Measurements from ENCODE around the gene ADAMTSL5. TPM values are rescaled to one million over a fixed set of nuclear protein-coding genes. Genes with fewer than 3 reads are reported as not detected.

The ADAMTSL5 gene
- total and polyA plus RNA-seq, 2 of the 13 experiments (the other 11 are each of a cell fraction or from before 2014, with no cell fraction given), result 0.60 to 2.7 TPM

GRCh38 chr19:1490311-1491113 lies 22.3 kb downstream of the ADAMTSL5 start, which contains the start of gene PCSK4 (continued):
- TF ChIP-seq, protein P1, sequence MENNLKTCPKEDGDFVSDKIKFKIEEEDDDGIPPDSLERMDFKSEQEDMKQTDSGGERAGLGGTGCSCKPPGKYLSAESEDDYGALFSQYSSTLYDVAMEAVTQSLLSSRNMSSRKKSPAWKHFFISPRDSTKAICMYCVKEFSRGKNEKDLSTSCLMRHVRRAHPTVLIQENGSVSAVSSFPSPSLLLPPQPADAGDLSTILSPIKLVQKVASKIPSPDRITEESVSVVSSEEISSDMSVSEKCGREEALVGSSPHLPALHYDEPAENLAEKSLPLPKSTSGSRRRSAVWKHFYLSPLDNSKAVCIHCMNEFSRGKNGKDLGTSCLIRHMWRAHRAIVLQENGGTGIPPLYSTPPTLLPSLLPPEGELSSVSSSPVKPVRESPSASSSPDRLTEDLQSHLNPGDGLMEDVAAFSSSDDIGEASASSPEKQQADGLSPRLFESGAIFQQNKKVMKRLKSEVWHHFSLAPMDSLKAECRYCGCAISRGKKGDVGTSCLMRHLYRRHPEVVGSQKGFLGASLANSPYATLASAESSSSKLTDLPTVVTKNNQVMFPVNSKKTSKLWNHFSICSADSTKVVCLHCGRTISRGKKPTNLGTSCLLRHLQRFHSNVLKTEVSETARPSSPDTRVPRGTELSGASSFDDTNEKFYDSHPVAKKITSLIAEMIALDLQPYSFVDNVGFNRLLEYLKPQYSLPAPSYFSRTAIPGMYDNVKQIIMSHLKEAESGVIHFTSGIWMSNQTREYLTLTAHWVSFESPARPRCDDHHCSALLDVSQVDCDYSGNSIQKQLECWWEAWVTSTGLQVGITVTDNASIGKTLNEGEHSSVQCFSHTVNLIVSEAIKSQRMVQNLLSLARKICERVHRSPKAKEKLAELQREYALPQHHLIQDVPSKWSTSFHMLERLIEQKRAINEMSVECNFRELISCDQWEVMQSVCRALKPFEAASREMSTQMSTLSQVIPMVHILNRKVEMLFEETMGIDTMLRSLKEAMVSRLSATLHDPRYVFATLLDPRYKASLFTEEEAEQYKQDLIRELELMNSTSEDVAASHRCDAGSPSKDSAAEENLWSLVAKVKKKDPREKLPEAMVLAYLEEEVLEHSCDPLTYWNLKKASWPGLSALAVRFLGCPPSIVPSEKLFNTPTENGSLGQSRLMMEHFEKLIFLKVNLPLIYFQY (CRISPR knock-in tag; IDR thresholded peaks at IDR 0.05; ENCODE audit: borderline replicate concordance), result peak; percentile 53; the same call in 1 of the 2 replicates
- no peak for TF ChIP-seq ZNF230 (CRISPR knock-in tag; IDR thresholded peaks at IDR 0.05)
- TF ChIP-seq, protein P2, sequence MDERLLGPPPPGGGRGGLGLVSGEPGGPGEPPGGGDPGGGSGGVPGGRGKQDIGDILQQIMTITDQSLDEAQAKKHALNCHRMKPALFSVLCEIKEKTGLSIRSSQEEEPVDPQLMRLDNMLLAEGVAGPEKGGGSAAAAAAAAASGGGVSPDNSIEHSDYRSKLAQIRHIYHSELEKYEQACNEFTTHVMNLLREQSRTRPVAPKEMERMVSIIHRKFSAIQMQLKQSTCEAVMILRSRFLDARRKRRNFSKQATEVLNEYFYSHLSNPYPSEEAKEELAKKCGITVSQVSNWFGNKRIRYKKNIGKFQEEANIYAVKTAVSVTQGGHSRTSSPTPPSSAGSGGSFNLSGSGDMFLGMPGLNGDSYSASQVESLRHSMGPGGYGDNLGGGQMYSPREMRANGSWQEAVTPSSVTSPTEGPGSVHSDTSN (CRISPR knock-in tag; IDR thresholded peaks at IDR 0.05), result no peak
- no peak for TF ChIP-seq ZNF121 (CRISPR knock-in tag; IDR thresholded peaks at IDR 0.05)
- TF ChIP-seq ZNF180 (CRISPR knock-in tag; IDR thresholded peaks at IDR 0.05; ENCODE audit: borderline replicate concordance, low read depth), result no peak
- TF ChIP-seq PHB2 (IDR thresholded peaks at IDR 0.05; ENCODE audit: partially characterized antibody), result no peak
- TF ChIP-seq, protein P3, sequence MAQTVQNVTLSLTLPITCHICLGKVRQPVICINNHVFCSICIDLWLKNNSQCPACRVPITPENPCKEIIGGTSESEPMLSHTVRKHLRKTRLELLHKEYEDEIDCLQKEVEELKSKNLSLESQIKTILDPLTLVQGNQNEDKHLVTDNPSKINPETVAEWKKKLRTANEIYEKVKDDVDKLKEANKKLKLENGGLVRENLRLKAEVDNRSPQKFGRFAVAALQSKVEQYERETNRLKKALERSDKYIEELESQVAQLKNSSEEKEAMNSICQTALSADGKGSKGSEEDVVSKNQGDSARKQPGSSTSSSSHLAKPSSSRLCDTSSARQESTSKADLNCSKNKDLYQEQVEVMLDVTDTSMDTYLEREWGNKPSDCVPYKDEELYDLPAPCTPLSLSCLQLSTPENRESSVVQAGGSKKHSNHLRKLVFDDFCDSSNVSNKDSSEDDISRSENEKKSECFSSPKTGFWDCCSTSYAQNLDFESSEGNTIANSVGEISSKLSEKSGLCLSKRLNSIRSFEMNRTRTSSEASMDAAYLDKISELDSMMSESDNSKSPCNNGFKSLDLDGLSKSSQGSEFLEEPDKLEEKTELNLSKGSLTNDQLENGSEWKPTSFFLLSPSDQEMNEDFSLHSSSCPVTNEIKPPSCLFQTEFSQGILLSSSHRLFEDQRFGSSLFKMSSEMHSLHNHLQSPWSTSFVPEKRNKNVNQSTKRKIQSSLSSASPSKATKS (CRISPR knock-in tag; IDR thresholded peaks at IDR 0.05), result no peak
- TF ChIP-seq, protein P4, sequence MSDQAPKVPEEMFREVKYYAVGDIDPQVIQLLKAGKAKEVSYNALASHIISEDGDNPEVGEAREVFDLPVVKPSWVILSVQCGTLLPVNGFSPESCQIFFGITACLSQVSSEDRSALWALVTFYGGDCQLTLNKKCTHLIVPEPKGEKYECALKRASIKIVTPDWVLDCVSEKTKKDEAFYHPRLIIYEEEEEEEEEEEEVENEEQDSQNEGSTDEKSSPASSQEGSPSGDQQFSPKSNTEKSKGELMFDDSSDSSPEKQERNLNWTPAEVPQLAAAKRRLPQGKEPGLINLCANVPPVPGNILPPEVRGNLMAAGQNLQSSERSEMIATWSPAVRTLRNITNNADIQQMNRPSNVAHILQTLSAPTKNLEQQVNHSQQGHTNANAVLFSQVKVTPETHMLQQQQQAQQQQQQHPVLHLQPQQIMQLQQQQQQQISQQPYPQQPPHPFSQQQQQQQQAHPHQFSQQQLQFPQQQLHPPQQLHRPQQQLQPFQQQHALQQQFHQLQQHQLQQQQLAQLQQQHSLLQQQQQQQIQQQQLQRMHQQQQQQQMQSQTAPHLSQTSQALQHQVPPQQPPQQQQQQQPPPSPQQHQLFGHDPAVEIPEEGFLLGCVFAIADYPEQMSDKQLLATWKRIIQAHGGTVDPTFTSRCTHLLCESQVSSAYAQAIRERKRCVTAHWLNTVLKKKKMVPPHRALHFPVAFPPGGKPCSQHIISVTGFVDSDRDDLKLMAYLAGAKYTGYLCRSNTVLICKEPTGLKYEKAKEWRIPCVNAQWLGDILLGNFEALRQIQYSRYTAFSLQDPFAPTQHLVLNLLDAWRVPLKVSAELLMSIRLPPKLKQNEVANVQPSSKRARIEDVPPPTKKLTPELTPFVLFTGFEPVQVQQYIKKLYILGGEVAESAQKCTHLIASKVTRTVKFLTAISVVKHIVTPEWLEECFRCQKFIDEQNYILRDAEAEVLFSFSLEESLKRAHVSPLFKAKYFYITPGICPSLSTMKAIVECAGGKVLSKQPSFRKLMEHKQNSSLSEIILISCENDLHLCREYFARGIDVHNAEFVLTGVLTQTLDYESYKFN (CRISPR knock-in tag; conservative IDR thresholded peaks at IDR 0.05), result no peak; the same call in 1 of the 2 replicates
- TF ChIP-seq, protein P5, sequence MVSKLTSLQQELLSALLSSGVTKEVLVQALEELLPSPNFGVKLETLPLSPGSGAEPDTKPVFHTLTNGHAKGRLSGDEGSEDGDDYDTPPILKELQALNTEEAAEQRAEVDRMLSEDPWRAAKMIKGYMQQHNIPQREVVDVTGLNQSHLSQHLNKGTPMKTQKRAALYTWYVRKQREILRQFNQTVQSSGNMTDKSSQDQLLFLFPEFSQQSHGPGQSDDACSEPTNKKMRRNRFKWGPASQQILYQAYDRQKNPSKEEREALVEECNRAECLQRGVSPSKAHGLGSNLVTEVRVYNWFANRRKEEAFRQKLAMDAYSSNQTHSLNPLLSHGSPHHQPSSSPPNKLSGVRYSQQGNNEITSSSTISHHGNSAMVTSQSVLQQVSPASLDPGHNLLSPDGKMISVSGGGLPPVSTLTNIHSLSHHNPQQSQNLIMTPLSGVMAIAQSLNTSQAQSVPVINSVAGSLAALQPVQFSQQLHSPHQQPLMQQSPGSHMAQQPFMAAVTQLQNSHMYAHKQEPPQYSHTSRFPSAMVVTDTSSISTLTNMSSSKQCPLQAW (CRISPR knock-in tag; IDR thresholded peaks at IDR 0.05), result no peak; the same call in 1 of the 2 replicates
- no peak for TF ChIP-seq ZNF460 (CRISPR knock-in tag; IDR thresholded peaks at IDR 0.05; ENCODE audit: borderline replicate concordance)
- TF ChIP-seq HMG20A (CRISPR knock-in tag; IDR thresholded peaks at IDR 0.05; ENCODE audit: borderline replicate concordance), result no peak

Measured in HepG2 (cell line).